H1 (cell line): ENCODE measurements around the gene KIF20A. TPM values are rescaled to one million over a fixed set of nuclear protein-coding genes. Genes with fewer than 3 reads are reported as not detected.

Source experiments
- CTCF ChIA-PET: fragments of 300-600 bp; sonication (Branson Sonifier 250); formaldehyde crosslinking; loops from one replicate; lab custom pipeline; 2021; ENCODE audit not compliant: partially characterized antibody; lab: Charles Lee
- POLR2A ChIA-PET: fragments of 300-600 bp; sonication (Branson Sonifier 250); formaldehyde crosslinking; loops from one replicate; lab custom pipeline; 2021; ENCODE audit warnings: inconsistent platforms; ENCODE audit not compliant: partially characterized antibody; lab: Charles Lee
- DNase-seq, 2 experiments: peaks; one replicate each; pipeline versions ENCODE4 v3.0.0 to v3.0.0-alpha.2; 2010 to 2022; ENCODE audit warnings: low spot score in 2 of 2, low read depth in 1 of 2, mixed read lengths in 1 of 2
- FAIRE-seq: peaks from 2 replicates; lab custom pipeline; 2011; peaks lifted over from hg19 to GRCh38; lab: Jason Lieb, UNC
- H2AFZ ChIP-seq: 2 replicates; pipeline ENCODE4 v1.8.1; 2012; ENCODE audit warnings: low read length, inconsistent platforms
- H2AK5ac ChIP-seq: 2 replicates; pipeline ENCODE4 v1.6.1; 2013; ENCODE audit warnings: low read depth, low read length
- H2BK120ac ChIP-seq: replicated peaks from 2 replicates; pipeline ENCODE3; 2013; ENCODE audit warnings: low read depth, low read length, inconsistent platforms
- H2BK12ac ChIP-seq: 2 replicates; pipeline ENCODE4 v1.6.1; 2013; ENCODE audit warnings: low read depth, low read length
- H2BK15ac ChIP-seq: 2 replicates; pipeline ENCODE4 v1.6.1; 2013; ENCODE audit warnings: low read length
- H2BK20ac ChIP-seq: 2 replicates; pipeline ENCODE4 v1.6.1; 2013; ENCODE audit warnings: low read length
- H2BK5ac ChIP-seq: 2 replicates; pipeline ENCODE4 v1.6.1; 2013; ENCODE audit warnings: low read depth, low read length
- H3K14ac ChIP-seq: 2 replicates; pipeline ENCODE4 v1.6.1; 2013; ENCODE audit warnings: inconsistent platforms; ENCODE audit not compliant: insufficient read length
- H3K18ac ChIP-seq: 2 replicates; pipeline ENCODE4 v1.6.1; 2013; ENCODE audit warnings: low read length; ENCODE audit errors: extremely low read depth
- H3K23ac ChIP-seq: 2 replicates; pipeline ENCODE4 v1.6.1; 2013; ENCODE audit warnings: inconsistent platforms; ENCODE audit not compliant: insufficient read length
- H3K23me2 ChIP-seq: 2 replicates; pipeline ENCODE4 v1.6.1; 2013; ENCODE audit warnings: low read depth, low read length
- H3K27ac ChIP-seq: 2 replicates; pipeline ENCODE4 v1.6.1; 2011; ENCODE audit warnings: low read depth, low read length, inconsistent platforms
- H3K27me3 ChIP-seq, 4 experiments: replicated peaks in 1 of 4; 1 replicate in 1 of 4; 2 replicates in 3 of 4; pipeline versions ENCODE4 v1.6.1 to v1.8.1; 2011 to 2013; ENCODE audit warnings: low read length in 3 of 4, mild to moderate bottlenecking in 3 of 4, inconsistent platforms in 2 of 4, mixed read lengths in 2 of 4, moderate library complexity in 1 of 4; ENCODE audit not compliant: control insufficient read depth in 3 of 4, insufficient read depth in 3 of 4; ENCODE audit errors: extremely low read depth in 1 of 4
- H3K36me3 ChIP-seq, 4 experiments: 2 replicates each; pipeline versions ENCODE4 v1.6.1 to v1.8.1; 2011 to 2013; ENCODE audit warnings: mild to moderate bottlenecking in 4 of 4, low read length in 3 of 4, moderate library complexity in 2 of 4, control low read depth in 1 of 4, inconsistent platforms in 1 of 4; ENCODE audit not compliant: insufficient read depth in 4 of 4, control insufficient read depth in 2 of 4
- H3K4ac ChIP-seq: replicated peaks from 2 replicates; pipeline ENCODE3; 2013; ENCODE audit warnings: low read length, low read depth, mixed read lengths, inconsistent platforms; ENCODE audit not compliant: insufficient read length
- H3K4me1 ChIP-seq, 4 experiments: replicated peaks in 1 of 4; 1 replicate in 1 of 4; 2 replicates in 3 of 4; pipeline versions ENCODE4 v1.6.1 to v1.8.1; 2011 to 2013; ENCODE audit warnings: low read length in 3 of 4, inconsistent platforms in 2 of 4, mixed read lengths in 1 of 4; ENCODE audit not compliant: insufficient read depth in 4 of 4, control insufficient read depth in 3 of 4
- H3K4me2 ChIP-seq, 2 experiments: 2 replicates each; pipeline versions ENCODE4 v1.6.1 to v1.8.1; 2011 to 2013; ENCODE audit warnings: low read depth in 2 of 2, low read length in 2 of 2, control low read depth in 1 of 2, inconsistent platforms in 1 of 2, mild to moderate bottlenecking in 1 of 2; ENCODE audit not compliant: insufficient read depth in 1 of 2
- H3K4me3 ChIP-seq, 4 experiments: fragments of 200-600, 300-600 bp in 1 of 4; sonication (generic), shearing (Covaris generic), sonication (Bioruptor Twin) in 1 of 4; 2 replicates each; pipeline versions ENCODE4 v1.5.1 to v1.8.1; 2011 to 2016; ENCODE audit warnings: low read length in 4 of 4, low read depth in 3 of 4, control low read depth in 2 of 4, inconsistent platforms in 2 of 4, mild to moderate bottlenecking in 2 of 4, mixed read lengths in 1 of 4, moderate library complexity in 1 of 4; ENCODE audit not compliant: insufficient read depth in 2 of 4; ENCODE audit errors: extremely low read depth in 1 of 4
- H3K56ac ChIP-seq: replicated peaks from 2 replicates; pipeline ENCODE3; 2013; ENCODE audit warnings: low read depth, mild to moderate bottlenecking, mixed read lengths, low read length, inconsistent platforms; ENCODE audit not compliant: insufficient read length
- H3K79me1 ChIP-seq: 2 replicates; pipeline ENCODE4 v1.6.1; 2013; ENCODE audit warnings: low read depth, low read length, control low read depth
- H3K79me2 ChIP-seq, 2 experiments: 2 replicates each; pipeline versions ENCODE4 v1.6.1 to v1.8.1; 2012 to 2013; ENCODE audit warnings: low read length in 2 of 2, mild to moderate bottlenecking in 2 of 2, inconsistent platforms in 1 of 2; ENCODE audit not compliant: insufficient read depth in 2 of 2, control insufficient read depth in 1 of 2
- H3K9ac ChIP-seq, 4 experiments: replicated peaks in 1 of 4; 1 replicate in 1 of 4; 2 replicates in 3 of 4; pipeline versions ENCODE4 v1.6.1 to v1.8.1; 2011 to 2013; ENCODE audit warnings: low read depth in 3 of 4, low read length in 3 of 4, control low read depth in 2 of 4, mild to moderate bottlenecking in 2 of 4, moderate library complexity in 2 of 4, inconsistent platforms in 1 of 4; ENCODE audit errors: extremely low read depth in 1 of 4
- H3K9me3 ChIP-seq, 2 experiments: 2 replicates each; pipeline versions ENCODE4 v1.6.1 to v1.8.1; 2012 to 2013; ENCODE audit warnings: mild to moderate bottlenecking in 2 of 2, moderate library complexity in 2 of 2, control low read depth in 1 of 2, inconsistent platforms in 1 of 2, low read depth in 1 of 2, low read length in 1 of 2, mixed read lengths in 1 of 2; ENCODE audit not compliant: insufficient read depth in 2 of 2
- H4K20me1 ChIP-seq, 2 experiments: replicated peaks in 1 of 2; 2 replicates each; pipeline versions ENCODE3 to v1.8.1; 2011 to 2013; ENCODE audit warnings: inconsistent platforms in 2 of 2, low read length in 2 of 2, mild to moderate bottlenecking in 1 of 2; ENCODE audit not compliant: insufficient read depth in 2 of 2, control insufficient read depth in 1 of 2
- H4K5ac ChIP-seq: 2 replicates; pipeline ENCODE4 v1.6.1; 2013; ENCODE audit warnings: low read length, low read depth, mixed read lengths, inconsistent platforms; ENCODE audit not compliant: insufficient read length
- H4K8ac ChIP-seq: 2 replicates; pipeline ENCODE4 v1.8.0; 2013; ENCODE audit warnings: mild to moderate bottlenecking, moderate library complexity, low read length, inconsistent platforms; ENCODE audit not compliant: insufficient read depth; ENCODE audit errors: extremely low read depth
- H4K91ac ChIP-seq: replicated peaks from 2 replicates; pipeline ENCODE3; 2013; ENCODE audit warnings: low read length, mixed read lengths, inconsistent platforms; ENCODE audit not compliant: insufficient read length
- ASH2L ChIP-seq: fragments of 200-600, 300-600 bp; sonication (generic); IDR thresholded peaks from one replicate; pipeline ENCODE4 v1.7.1; 2017; ENCODE audit warnings: low read length
- CHD2 ChIP-seq: IDR thresholded peaks from 2 replicates; pipeline ENCODE4 v1.6.1; 2012; ENCODE audit warnings: low read length, improper control_type of control experiment
- E2F6 ChIP-seq: IDR thresholded peaks from 2 replicates; pipeline ENCODE4 v1.6.1; 2012; ENCODE audit warnings: inconsistent platforms
- JUND ChIP-seq: IDR thresholded peaks from 2 replicates; pipeline ENCODE4 v1.6.1; 2011; ENCODE audit warnings: mild to moderate bottlenecking, improper control_type of control experiment, low read length
- KDM4A ChIP-seq: IDR thresholded peaks from one replicate; pipeline ENCODE4 v1.7.1; 2012; ENCODE audit warnings: low read depth, mild to moderate bottlenecking, moderate library complexity, low read length, inconsistent platforms; ENCODE audit not compliant: severe bottlenecking
- MAX ChIP-seq: IDR thresholded peaks from 2 replicates; pipeline ENCODE4 v1.6.1; 2012; ENCODE audit warnings: inconsistent platforms
- SIN3A ChIP-seq, 2 experiments: IDR thresholded peaks in 1 of 2; conservative IDR thresholded peaks in 1 of 2; 2 replicates each; pipeline ENCODE4 v1.6.1; 2011 to 2012; ENCODE audit warnings: low read length in 2 of 2, improper control_type of control experiment in 1 of 2, low read depth in 1 of 2, mild to moderate bottlenecking in 1 of 2
- TAF7 ChIP-seq: optimal IDR thresholded peaks from 2 replicates; pipeline ENCODE3; 2011; ENCODE audit warnings: low read depth, mild to moderate bottlenecking, inconsistent platforms, low read length, moderate library complexity, borderline replicate concordance
- TCF12 ChIP-seq: IDR thresholded peaks from 2 replicates; pipeline ENCODE4 v1.6.1; 2011; ENCODE audit warnings: low read depth, mild to moderate bottlenecking, low read length
- ZNF274 ChIP-seq: IDR thresholded peaks from 2 replicates; pipeline ENCODE4 v1.7.0; 2012; ENCODE audit warnings: low read length, borderline replicate concordance; ENCODE audit errors: extremely low read depth
- WGBS, 2 experiments: shearing (Covaris generic) in 1 of 2; methylation state at CpG; one replicate each; pipeline versions ENCODE4 v1.1.6 to v1.1.7; 2013 to 2015; ENCODE audit warnings: low lambda C conversion rate in 2 of 2, mixed read lengths in 2 of 2, inconsistent platforms in 1 of 2, low coverage in 1 of 2, missing lambda C conversion rate in 1 of 2; ENCODE audit not compliant: insufficient replicate concordance in 2 of 2, insufficient coverage in 1 of 2, insufficient read length in 1 of 2; ENCODE audit errors: extremely low coverage in 1 of 2, missing lambda C conversion rate in 1 of 2; 5-methylcytosine and 5-hydroxymethylcytosine counted together
- polyA plus RNA-seq, 7 experiments: library from polyadenylated mRNA; depleted of rRNA in 3 of 7; stranded (reverse) in 5 of 7; unstranded in 2 of 7; fragments of >200 nt in 5 of 7; fragments of 200-250 nt in 2 of 7; gene quantifications; 1 replicate in 5 of 7; 2 replicates in 1 of 7; 4 replicates in 1 of 7; pipeline versions ENCODE4 v1.2.1 to v1.2.3, GENCODE V29; 2011 to 2013; ENCODE audit warnings: missing spikeins in 2 of 7, mixed read lengths in 2 of 7
- total RNA-seq: library from RNA; stranded (reverse); fragmentation: NEBNext Ultra II Directional; extraction: Animal tissue kit (Norgen Biotek cat#: 25700); gene quantifications from 2 replicates; pipeline ENCODE4 v1.2.1, GENCODE V29; 2021

The KIF20A gene
- total and polyA plus RNA-seq, 2 of the 8 experiments (the other 6 are each of a cell fraction or from before 2014, with no cell fraction given), result 33.3 to 67.1 TPM

GRCh38 chr5:138138949-138139780, 39.7 kb upstream of the KIF20A start, which contains the start of gene NME5:
Gene NME5, minus strand, starts transcription at chr5:138139428. Its CDS starts 648 bp downstream, at chr5:138138780.
- no peak within 1 kb of the TSS for H2BK12ac ChIP-seq
- no peak within 1 kb of the TSS for H2BK5ac ChIP-seq
- DNase-seq (peak; percentile 43 to 83), FAIRE-seq (no peak)
- H2BK120ac ChIP-seq, result no peak within 1 kb of the TSS
- no peak within 1 kb of the TSS for H4K91ac ChIP-seq
- no peaks in the 10 kb centered on the region for H4K20me1 ChIP-seq
- H2AFZ ChIP-seq, result peak within 1 kb of the TSS; percentile 91
- H3K56ac ChIP-seq, result no peak within 1 kb of the TSS
- H2BK20ac ChIP-seq, result no peak within 1 kb of the TSS
- H3K4me2 ChIP-seq, result peak within 1 kb of the TSS; percentile 64 to 73
- no peaks in the 10 kb centered on the region for H3K9me3 ChIP-seq
- no peak within 1 kb of the TSS for H4K8ac ChIP-seq
- H3K23me2 ChIP-seq, result peaks cover 4% of the 10 kb centered on the region; the same call in 1 of the 2 replicates
- no peak within 1 kb of the TSS for H3K4ac ChIP-seq
- no peak within 1 kb of the TSS for H3K23ac ChIP-seq
- no peak within 1 kb of the TSS for H3K14ac ChIP-seq
- H3K36me3 ChIP-seq, result no peaks in the 10 kb centered on the region
- no peak within 1 kb of the TSS; a peak in 1 of 7 replicates for H3K9ac ChIP-seq
- peak within 1 kb of the TSS; percentile 59 to 78 (median 66) for H3K4me3 ChIP-seq
- ChIA-PET POLR2A (interaction anchor here (1.2 to 1.3 kb wide), 2 partner anchors 9 to 326 kb away, joined by 3 to 4 read pairs; partner anchors contain the start of gene EGR1), CTCF (interaction anchor here (0.6 to 2.8 kb wide), 7 partner anchors 23 to 221 kb away, joined by 3 to 10 read pairs (median 4); no protein-coding TSS in a partner anchor)
- no peaks in the 10 kb centered on the region for H3K79me2 ChIP-seq
- no peaks in the 10 kb centered on the region; a peak in 1 of 7 replicates for H3K4me1 ChIP-seq
- no peaks in the 10 kb centered on the region for H3K27me3 ChIP-seq
- no peak within 1 kb of the TSS for H3K27ac ChIP-seq
- no peak within 1 kb of the TSS for H2BK15ac ChIP-seq
- H2AK5ac ChIP-seq, result no peak within 1 kb of the TSS
- H4K5ac ChIP-seq, result no peak within 1 kb of the TSS
- 13% methylated on average over 25 of the region's 31 CpGs; no CpG with 5 or more reads in 1 of the 2 experiments for WGBS, 2 experiments
- no peaks in the 10 kb centered on the region for H3K79me1 ChIP-seq
- no peak within 1 kb of the TSS for H3K18ac ChIP-seq
- TF ChIP-seq TAF7, result no peak
- TF ChIP-seq TCF12, result 0 out of 2 replicates have a peak, but pooled peaks have one; percentile 2
- peak; percentile 32 for TF ChIP-seq KDM4A
- TF ChIP-seq MAX, result peak; percentile 9; the same call in 1 of the 2 replicates
- peak; percentile 32 for TF ChIP-seq ASH2L
- no peak for TF ChIP-seq E2F6
- TF ChIP-seq ZNF274, result no peak
- peak; percentile 88 to 96; a peak in 3 of 4 replicates for TF ChIP-seq SIN3A (conservative IDR thresholded peaks at IDR 0.05 in 1 of 2, IDR thresholded peaks at IDR 0.05 in 1 of 2; ENCODE audit: low read depth in 1 of 2, low read length in 2 of 2)
- TF ChIP-seq CHD2, result no peak
- no peak for TF ChIP-seq JUND
